Measurements from ENCODE around the gene PCBP3.
"Not testable (repeated sequence)": the region's sequence is repeated elsewhere in the genome, so short reads cannot be mapped to it uniquely, and the experiment has no call there.

The PCBP3 gene

GRCh38 chr21:45613881-45614280, 29.6 kb upstream of the PCBP3 start:
- DNase-seq = no peak

DNA sequence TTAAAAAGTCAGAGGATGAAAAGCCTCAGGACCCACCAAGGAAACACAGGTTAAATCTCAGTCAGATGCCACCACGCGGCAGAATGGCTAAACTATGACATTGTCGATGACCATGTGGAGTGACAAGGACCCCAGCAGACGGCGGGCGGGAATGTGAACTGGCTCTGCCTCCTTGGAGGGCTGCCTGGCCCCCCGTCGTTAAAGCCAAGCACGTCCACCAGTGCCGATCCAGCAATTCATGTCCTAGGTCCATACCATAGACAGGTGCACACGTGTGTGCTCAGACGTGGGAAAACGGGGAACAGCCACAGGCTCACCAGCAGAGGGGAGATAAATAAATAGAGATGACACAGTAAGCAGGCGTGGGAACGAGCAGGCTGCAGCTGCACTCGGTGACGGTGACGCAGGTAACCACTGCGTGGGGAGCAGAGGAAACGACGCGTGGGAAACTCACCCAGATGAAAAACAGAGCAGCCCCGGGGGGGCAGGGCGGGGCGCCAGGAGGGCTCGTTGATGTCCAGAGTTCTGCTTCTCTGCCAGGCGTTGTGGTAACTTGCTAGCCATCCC, 28.3 kb upstream of the PCBP3 start:
- DNase-seq = no peak

DNA sequence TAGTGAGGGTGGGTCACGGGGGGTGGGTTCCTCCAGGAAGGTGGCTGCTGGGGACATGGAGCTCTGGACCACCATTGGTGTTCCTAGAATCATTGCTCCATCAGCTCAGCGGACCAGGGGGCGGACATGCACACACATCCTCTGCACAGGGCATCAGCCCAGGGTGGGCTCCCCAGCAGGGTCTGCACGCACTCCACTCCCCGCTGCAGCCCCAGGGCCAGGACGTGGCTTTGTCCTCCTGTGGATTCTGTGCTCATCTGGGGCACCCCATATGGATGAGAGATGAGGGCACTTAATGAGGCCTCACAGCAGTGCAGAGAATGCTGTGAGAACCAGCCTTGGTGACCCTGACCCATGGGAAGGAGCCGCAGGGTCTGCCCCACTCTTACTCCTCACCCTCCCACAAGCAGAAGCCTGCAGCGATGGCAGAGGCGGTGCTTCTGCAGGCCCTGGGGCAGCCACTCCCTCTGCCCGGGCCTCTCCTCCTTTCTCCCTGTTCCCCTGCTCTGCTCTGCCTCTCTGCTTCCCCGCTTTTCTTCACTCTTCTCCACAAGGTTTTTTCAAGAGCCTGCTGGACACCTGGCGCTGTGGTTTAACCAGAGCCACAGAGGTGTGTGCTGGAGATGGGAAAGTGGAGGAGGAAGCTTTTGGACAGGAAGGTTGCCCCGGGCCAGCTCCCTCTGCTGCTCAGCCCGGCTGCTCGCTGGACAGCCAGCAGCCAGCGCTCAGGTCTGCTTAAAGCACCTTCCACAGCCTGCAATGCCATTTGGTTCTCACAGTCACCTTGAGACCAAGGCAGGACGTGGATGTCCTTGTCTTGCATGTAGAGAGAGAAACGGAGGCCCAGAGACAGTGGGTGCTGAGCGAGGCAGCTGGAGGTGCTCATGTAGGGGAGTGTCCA, 26.3 kb upstream of the PCBP3 start:
- DNase-seq = no peak

DNA sequence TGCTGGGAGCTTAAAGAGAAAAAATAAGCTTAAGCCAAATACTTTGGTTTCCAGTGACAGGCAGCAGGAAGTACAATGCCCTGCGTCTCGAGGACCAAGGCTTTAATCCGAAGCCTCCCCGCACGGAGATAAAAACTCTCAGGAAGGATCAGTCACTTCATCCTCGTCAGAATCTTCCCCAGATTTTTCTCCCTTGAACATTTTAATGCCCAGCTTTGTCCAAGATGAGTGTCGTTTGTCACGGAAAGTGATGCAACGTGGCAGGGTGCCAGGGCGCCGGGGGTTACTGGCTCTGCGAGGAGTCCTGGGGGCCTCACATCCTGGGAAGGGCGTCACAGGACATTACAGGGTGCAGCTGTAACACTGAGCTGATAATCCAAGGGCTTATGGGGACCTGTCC, 25.2 kb upstream of the PCBP3 start:
- DNase-seq = no peak

GRCh38 chr21:45618846-45619485, 24.6 kb upstream of the PCBP3 start:
- no peak for DNase-seq

DNA sequence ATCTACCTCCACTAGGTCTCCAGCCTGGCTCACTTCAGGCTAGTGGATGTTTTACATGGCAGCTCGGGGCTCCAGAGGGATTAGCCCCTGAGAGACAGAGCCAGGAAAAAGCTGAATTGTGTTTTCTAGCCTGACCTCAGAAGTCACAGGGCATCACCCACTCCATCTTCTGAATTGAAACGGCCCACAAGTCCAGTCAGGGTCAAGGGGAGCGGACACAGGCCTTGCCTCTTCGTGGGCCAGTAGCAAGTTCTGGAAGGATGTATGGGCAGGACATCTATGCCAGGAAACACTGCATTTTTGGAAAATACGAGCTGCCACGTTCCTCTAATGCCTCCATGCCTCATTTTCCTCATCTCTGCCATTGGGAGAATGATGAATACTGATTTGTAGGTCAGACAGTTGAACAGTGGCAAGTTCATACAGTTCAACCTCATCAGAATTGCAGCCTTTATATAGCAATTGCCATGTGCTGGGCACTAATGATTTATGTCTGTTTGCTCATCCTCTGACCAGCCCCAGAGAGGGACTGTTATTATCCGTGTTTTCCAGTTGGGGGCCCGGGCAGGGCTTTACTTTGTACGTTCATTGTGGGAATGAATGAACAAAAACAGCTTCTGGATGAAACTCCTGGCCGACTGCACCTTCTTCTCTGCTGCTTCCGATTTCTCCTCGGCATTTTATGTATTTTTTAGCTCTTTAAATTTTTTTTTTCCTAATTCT, 23.2 kb upstream of the PCBP3 start:
- DNase-seq = no peak

GRCh38 chr21:45621435-45622331, 21.8 kb upstream of the PCBP3 start:
- not testable (repeated sequence) for DNase-seq

DNA sequence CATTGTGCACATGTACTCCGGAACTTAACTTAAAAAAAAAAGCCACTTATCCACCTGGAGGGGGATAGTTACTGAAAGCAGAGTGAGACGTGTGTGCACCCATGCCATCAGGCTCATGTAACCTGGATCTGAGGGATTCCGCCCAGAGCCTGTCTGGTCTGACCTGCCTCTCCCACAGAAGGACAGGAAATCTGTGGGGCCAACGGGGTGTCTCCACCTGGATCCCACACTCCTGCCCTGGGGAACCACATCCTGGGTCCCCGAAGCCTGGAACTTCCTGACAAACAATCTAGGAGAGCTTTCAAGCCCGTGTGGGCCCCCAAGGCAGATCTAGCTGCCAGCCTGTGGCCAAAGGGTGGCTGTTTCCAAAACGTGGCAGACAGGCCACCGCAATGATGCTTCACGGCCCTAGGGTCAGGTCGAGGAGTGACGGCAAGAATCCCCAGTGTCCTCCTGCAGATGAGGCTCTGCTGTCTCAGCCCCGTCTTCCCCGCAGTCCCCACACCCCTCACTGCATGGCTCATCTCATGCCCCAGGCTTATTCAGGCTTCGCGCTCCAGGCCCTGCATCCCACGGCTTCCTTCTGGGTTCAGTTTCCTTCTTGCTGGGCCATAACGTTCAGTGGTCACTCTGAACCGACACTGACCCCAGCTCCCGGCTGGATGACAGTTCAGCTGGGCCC, 21.0 kb upstream of the PCBP3 start:
- no peak for DNase-seq

DNA sequence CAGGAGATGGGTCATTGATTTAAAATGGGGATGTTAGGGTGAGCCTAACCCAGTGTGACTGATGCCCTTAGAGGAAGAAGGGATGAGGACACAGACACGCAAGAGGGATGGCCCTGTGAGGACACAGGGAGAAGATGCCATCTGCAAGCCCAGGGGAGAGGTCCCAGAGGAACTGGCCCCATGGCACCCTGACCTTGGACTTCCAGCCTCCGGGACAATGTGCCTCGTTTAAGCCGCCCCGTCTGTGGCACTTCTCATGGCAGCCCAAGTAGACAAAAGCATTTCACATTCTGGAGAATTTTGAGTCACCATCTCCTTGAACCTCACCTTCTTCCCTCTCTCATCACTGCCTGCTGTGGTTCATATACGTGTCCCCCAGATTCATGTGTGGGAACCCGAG, 20.1 kb upstream of the PCBP3 start:
- no peak for DNase-seq

DNA sequence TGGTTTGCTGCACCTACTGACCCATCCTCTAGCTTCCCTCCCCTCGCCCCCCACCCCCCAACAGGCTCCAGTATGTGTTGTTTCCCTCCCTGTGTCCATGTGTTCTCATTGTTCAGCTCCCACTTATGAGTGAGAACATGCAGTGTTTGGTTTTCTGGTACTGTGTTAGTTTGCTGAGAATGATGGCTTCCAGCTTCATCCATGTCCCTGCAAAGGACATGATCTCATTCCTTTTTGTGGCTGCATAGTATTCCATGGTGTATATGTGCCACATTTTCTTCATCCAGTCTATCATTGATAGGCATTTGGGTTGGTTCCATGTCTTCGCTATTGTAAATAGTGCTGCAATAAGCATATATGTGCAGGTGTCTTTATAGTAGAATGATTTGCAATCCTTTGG, 17.4 kb upstream of the PCBP3 start:
- not testable (repeated sequence) for DNase-seq

DNA sequence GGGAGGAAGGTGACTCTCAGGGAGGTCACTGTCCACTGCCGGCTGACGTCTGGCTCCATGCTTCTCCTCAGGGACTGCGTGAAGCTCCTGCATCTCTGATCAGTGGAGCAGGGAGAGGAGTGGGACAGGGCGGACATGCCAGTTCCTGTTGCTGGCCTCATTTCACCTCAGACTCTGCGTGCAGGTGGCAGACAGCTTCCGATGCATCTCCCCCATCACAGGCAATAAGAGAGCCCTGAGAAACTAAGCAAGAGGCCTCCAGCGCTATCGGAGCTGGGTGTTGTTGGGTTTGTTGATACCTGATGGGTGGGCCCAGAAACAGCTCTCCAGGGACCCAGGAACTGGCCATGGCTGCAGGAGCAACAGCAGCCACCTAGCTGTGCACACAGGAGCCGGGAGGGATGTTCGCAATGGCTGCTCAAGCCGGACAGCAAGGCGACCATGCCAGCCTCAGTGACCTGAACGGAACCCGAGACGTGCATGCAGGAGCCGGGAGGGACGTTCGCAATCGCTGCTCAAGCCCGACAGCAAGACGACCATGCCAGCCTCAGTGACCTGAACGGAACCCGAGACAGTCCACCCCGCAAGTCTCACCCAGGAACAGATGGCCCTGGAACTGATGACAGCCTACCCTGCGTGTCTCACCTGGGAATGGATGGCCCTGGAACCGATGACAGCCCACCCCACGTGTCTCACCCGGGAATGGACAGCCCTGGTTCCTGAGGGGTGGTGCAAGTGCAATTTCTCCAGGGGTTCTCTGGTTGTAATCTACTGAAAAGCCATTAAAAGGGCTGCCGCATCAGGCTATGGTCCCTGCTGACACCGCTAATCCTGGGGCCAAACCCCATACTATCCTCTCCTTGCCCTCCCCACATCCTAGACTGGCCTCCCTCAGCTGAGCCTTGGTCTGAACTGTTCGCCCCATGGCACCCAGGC, 14.2 kb upstream of the PCBP3 start:
- DNase-seq = no peak

- DNase-seq = no peak
These were observed 13.3 kb upstream of the PCBP3 start for GRCh38 chr21:45630066-45630694.

- DNase-seq = no peak
These were observed 12.6 kb upstream of the PCBP3 start for GRCh38 chr21:45630876-45631275.

DNA sequence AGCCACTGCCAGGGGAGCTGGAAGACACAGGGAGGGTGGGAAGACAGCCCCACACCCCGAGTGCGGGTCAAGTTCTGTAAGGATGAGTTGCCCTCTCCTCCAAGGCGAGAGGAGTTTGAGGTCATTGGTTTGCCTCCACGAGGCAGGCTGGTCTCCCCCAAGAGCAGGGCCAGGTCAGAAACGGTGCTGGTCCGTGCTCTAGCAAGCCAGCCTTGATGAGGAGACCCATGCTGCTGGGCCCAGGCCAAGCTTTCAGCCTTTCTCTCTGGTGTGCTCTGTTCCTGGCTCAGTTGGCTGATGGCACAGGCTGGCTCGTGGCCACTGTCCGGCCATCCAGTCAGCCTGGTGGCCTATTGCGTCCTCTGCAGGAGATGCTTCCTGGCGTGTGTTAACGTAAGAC, 12.0 kb upstream of the PCBP3 start:
- DNase-seq = no peak

DNA sequence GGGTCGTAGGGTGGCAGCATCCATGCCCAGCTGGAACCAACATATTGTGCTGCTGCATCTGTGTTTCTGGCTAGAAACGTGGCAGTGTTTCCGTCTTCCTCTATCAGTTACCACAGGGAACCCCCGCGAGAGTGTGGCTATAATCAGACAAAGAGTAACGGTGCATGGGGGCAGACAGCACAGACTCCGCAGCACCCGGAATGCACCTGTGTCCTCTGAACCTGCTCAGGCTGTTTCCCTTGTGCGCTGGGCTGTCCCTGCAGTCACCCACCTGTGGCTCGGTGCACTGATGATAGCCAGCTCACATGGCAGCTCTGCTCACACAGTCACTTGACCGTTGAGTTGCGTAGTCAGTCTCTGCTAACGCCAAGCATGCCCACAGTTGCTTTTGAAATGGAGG, 11.4 kb upstream of the PCBP3 start:
- no peak for DNase-seq

GRCh38 chr21:45632637-45633251, 10.8 kb upstream of the PCBP3 start:
- DNase-seq = no peak

DNA sequence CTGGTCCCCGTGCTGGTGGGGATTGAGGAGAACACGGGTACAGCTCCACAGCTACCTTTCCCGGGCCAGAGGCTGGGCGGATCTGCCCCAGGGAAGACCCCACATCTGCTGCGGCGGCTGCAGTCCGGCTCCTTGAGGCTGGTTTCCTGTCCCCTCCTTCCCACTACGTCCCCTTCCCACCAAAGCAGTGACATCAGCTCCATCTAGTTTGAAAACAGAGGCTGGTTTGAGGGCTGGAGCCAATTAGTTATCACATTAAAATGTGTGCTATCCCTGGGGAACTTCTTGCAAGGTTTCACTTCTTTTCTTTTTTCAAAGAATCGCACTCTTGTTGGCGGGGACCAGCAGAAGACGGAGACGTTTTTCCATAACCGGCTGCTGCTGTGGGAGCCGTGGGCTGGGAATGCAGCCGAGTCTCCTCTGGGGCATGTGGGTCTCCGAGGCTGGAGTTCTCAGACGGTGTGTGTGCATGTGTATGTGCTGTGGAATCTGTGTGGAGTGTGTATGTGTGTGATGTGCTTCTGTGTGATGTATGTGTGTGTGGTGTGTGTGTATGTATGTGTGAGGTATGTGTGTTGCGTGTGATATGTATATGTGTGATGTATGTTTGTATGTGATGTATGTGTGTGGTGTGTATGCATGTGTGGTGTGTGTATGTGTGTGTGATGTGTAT, 8.9 kb upstream of the PCBP3 start:
- DNase-seq = no peak

GRCh38 chr21:45635271-45636151, 8.0 kb upstream of the PCBP3 start:
- no peak for DNase-seq
